Stimulated activated CD4-positive, alpha-beta T cell treated with anti-CD3 and anti-CD28 coated beads, TNF-alpha, amount 100 ng/mL, for 1 hour (primary cell): ENCODE data around the gene TAOK2.
"Not testable (repeated sequence)": the region's sequence is repeated elsewhere in the genome, so short reads cannot be mapped to it uniquely, and the experiment has no call there.

Source experiments
- DNase-seq, 3 donors: peaks; one replicate each; pipeline ENCODE4 v3.0.0-alpha.2; 2020; ENCODE audit warnings: low read depth in 3 of 3, low spot score in 1 of 3

Gene TAOK2

GRCh38 chr16:30018731-30019158, 45.1 kb downstream of the TAOK2 start:
- DNase-seq, result no peak

- DNase-seq, result no peak
Observed at GRCh38 chr16:30022887-30023286, 49.2 kb downstream of the TAOK2 start, which contains the start of gene C16orf92. Gene C16orf92 (plus strand): TSS chr16:30023198. CDS start chr16:30023341, 143 bp downstream.

DNA sequence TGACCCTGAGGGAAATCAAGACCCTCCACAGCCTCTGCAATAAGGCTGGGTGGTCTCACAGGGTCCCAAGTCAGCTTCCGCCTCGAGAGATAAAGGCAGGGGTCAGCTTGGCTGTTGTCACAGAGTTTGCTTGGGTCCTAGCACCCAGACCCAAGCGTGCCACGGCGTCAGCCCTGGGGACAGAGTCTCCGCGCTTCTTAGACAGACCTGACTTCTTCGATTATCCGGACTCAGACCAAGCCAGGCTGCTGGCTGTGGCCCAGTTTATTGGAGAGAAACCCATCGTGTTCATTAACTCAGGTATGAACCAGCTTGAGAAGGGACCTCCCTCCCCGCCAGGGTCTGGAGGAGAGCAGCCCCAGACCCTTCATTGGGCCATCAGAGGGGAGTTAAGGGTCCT, 49.9 kb downstream of the TAOK2 start:
- DNase-seq, result no peak

- DNase-seq, result no peak
Observed at GRCh38 chr16:30024451-30024850, 50.8 kb downstream of the TAOK2 start.

DNA sequence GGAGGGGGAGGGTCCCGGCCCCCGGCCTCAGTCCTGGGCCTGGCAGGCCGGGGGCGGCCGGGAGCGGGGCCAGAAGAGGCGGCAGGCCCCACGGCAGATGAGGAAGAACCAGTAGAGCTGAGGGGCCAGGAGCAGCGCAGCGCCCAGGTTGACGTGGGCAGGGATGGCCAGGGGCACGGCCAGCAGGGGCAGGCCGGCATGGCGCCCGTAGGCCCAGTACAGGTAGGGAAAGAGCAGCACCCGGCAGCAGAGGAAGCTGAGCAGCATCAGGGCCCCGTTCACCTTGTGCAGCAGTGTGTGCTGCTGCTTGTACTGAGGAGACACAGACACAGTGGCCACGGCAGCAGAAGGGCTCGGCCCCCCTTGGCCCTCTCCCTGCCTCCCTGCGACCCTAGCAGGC, 51.5 kb downstream of the TAOK2 start:
- no peak for DNase-seq

DNA sequence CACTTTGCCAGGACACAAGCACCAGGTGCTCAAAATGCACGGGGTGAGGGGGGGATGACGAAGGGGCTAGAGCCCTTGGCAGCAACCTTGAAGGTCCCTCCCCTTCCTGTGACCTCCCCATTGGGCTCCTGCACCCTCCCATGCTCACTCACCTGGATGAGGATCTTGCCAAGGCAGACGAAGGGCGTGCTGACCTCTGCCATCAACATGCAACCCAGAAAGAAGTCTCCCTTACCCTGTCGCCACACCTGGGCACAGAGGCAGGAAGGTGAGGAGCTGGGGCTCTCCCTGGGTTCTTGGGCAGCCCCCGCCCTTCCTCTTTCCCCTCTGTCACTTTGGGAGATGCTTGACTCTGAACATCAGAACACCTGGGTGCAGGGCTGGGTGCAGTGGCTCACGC, 51.9 kb downstream of the TAOK2 start:
- no peak for DNase-seq

DNA sequence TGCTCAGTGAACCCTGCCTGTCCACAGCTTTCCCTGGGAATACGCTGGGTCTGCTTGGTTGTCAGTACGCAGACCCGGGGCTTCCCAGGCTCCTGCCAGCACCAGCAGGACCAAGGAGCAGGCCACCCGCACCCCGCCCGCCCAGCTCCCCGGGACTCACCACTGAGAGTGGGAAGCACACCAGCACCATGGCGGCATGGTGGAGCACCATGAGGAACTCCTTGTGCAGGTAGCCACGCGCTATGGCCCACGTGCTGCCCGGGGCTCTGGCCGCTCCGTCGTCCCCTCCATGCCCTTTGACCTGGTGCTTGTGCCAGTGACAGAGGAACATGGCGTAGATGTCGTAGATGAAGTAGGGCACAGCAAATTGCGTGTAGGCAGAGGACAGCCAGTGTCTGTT, 52.8 kb downstream of the TAOK2 start:
- DNase-seq, result no peak

GRCh38 chr16:30027588-30028437, 54.1 kb downstream of the TAOK2 start:
- DNase-seq, result no peak

- DNase-seq, result no peak
Observed at GRCh38 chr16:30028438-30029076, 54.9 kb downstream of the TAOK2 start.

DNA sequence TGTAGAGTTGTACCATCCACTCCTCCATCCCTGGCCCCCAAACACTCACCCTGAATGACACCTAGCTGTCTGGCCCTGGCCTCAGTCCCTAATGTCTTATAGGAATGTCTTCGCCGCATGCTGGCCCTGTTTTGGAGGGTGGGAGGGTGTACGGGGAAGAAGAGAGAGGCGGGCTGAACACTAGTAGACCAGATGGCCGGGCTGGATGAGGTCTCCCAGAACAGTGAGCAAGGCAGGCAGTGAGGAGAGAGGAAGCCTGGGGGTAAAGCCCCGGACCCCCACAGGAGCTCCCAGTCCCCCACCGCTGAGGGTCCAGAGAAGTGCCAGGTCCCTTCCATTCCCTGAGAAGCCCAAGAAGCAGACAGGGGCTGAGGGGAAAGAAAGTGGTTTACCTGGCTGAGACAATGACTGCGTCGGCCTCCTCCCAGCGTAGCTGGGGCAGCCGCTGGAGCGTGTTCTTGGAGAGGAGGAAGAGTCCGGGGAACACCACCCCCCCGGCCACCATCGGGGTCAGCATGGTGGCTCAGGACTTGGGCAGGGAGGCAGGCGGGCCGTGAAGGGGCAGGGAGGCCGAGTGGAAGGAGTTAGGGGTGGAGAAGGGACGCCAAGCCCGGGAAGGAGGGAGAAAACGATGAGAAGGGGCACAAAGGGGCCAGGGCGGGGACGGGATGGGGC, 56.5 kb downstream of the TAOK2 start:
- no peak for DNase-seq

DNA sequence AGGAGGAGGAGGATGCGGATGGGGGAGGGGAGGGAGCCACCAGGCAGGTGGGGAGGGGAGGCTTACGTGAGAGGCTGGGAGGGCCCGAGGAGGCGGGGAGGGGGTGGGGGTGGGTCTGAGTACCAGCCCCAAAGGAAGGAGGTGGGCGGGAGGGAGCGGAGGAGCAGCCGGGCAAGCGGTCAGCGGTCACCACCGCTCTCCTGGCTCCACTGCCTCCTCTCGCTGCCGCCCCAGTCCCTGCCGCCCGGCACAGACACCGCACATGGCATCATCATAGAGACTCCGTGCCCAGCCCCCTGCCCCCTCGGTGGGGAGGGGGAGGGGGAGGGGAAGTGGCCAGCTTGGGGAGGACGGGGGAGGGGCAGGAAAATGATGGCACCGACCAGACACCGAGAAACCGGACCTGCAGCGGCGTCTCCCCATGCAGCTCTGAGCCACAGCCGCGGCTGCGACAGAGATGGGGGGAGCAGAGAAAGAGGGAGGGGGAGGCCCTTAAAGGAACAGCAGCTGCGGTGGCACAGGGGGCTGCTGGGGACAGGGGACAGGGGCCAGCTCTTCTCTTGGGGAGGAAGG, 57.3 kb downstream of the TAOK2 start, which contains the start of gene TLCD3B:
TSS of gene TLCD3B (minus strand) at position 431 of the 573 bp plus-strand sequence. CDS start 744 bp downstream, outside the sequence.
- no peak for DNase-seq

DNA sequence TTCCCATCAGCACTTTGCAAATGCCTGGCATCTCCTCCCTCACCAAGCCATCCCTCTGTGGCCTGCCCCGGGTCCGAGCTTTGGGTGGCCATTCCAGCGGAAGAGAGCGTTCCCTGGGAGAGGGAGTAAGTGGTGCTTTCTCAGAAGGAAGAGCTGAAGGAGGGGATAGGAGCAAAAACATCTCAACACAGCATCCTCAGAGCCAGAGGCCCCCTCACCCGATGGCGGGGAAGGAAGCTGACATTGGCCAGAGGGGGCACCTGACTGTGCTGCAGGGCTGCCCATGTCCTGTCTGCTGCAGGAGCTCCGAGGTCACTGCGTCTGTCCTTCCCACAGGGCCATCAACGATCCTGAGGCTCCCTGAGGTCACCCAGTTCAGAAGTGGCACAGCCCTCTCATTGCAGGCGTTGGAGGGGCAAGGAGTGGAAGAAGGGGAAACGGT, 57.8 kb downstream of the TAOK2 start:
- no peak for DNase-seq

- peak; percentile 23 to 37 (median 27) for DNase-seq
Observed at GRCh38 chr16:30032083-30032819, 58.6 kb downstream of the TAOK2 start.

DNA sequence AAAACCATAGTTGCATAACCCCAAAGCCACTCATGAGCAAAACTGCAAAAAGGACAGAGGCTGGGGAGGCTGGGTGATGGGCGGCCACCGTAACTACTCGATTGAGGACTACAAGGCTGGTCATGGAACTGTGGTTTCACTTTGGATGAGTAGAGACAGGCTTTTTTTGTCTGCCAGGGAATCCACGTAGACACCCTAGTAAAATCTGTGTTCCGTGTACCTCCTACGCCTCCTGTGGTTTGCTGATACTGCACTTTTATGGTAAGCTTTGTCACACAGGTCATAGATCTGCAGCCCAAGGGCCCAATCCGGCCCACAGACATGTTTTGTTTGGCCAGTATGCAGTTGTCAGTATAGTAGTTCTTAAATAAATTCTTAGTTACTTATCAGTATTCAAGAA, 59.6 kb downstream of the TAOK2 start:
- DNase-seq, result no peak

DNA sequence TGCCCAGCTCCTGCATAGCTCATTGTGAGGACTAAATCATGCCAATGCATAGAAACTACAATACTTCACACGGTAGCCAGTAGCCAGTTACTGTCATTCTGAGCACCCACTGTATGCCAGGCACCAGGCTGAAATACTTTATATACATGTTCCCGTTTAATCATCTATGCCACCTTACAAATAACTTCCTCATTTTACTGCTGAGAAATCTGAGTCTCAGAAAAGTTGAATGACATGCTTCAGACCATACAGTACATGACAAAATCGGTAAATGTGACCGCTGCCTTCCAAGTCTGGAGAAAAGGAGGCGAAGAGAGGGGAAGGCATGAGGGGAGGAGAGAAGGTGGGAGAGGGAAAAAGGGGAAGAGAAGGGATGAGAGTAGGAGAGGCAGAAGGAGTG, 66.6 kb downstream of the TAOK2 start:
- DNase-seq, result no peak

DNA sequence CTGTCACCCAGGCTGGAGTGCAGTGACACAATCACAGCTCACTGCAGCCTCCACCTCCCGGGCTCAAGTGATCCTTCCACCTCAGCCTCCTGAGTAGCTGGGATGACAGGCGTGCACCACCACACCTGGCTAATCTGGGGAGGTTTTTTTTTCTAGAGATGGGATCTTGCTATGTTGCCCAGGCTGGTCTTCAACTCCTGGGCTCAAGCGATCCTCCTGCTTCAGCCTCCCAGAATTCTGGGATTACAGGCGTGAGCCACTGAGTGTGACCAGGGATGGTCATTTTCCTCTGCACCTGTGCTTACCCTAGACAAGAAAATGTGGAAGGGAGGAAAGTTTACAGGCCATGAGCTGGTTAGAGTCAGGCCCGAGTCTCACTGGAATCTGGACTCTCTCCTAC, 67.0 kb downstream of the TAOK2 start:
- not testable (repeated sequence) for DNase-seq

DNA sequence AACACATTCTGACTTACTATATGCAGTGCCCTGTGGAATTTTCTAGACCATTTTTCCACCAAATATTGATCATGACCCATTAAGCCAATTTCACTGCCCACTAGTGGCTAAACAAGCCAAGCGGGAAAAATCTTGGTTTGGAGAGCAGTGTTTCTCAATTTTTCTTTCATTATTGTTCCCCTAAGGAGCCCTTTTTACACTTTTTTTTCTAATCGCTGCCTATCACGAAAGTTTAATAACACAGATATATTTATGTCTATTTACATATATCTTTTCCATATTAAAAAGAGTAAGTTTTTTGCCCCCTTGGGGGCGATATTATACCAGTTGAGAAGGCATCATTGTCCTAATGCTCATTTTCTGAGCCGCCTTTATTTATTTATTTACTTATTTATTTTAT, 68.2 kb downstream of the TAOK2 start:
- no peak for DNase-seq
